Neutrophil (primary cell): ENCODE measurements around the gene TMC3.

Source experiments
- H3K27ac ChIP-seq: fragments of 200-600 bp; sonication (generic); 2 replicates; pipeline ENCODE4 v1.5.1; 2016; ENCODE audit warnings: mild to moderate bottlenecking, moderate library complexity
- H3K27me3 ChIP-seq: fragments of 200-600 bp; sonication (generic); 2 replicates; pipeline ENCODE4 v1.6.0; 2016; ENCODE audit warnings: mild to moderate bottlenecking
- H3K36me3 ChIP-seq: fragments of 200-600 bp; sonication (generic); 2 replicates; pipeline ENCODE4 v1.5.1; 2017
- H3K4me1 ChIP-seq, 2 experiments: fragments of 200-600 bp in 1 of 2; sonication (generic) in 1 of 2; 1 replicate in 1 of 2; 2 replicates in 1 of 2; pipeline versions ENCODE4 v1.5.1 to v1.6.1; 2013 to 2016; ENCODE audit warnings: low read depth in 1 of 2, low read length in 1 of 2, mild to moderate bottlenecking in 1 of 2, moderate library complexity in 1 of 2; ENCODE audit not compliant: control insufficient read depth in 1 of 2, insufficient read depth in 1 of 2
- H3K4me3 ChIP-seq, 2 experiments: fragments of 200-600 bp in 1 of 2; sonication (generic) in 1 of 2; 1 replicate in 1 of 2; 2 replicates in 1 of 2; pipeline ENCODE4 v1.5.1; 2013 to 2016; ENCODE audit warnings: low read depth in 1 of 2, low read length in 1 of 2, mild to moderate bottlenecking in 1 of 2, moderate library complexity in 1 of 2
- H3K9me3 ChIP-seq: fragments of 200-600 bp; sonication (generic); 2 replicates; pipeline ENCODE4 v1.5.1; 2016
- CTCF ChIP-seq: fragments of 200-600 bp; sonication (generic); IDR thresholded peaks from 2 replicates; pipeline ENCODE4 v1.5.1; 2016; ENCODE audit warnings: antibody characterized with exemption

The TMC3 gene

DNA sequence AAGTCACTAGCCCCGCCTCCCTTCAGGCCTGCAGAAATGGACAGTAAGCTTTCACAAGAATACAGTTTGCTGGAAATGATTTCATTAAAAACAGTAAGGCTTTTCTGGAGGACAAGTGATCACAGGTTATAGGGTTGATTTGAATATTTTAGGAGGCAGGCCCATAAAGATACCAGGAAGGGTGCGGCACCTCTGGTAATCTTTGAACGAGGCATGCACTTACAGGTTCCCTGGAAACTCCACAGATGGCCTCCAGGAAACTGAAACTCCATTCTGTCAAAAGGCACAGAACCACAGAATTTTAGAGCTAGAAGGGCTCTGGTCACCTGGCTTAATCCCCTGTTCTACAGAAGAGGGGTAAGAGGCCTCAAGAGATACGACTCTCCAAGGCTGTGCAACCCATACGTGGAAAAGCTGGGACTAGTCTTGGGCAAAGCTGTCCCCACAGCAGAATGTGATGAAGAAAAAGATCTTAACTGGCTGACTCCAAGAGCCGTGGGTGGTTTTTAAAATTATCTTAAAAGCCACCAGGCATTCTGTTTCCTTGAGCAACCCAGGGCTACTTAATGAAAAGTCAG lies 51.2 kb downstream of the TMC3 start:
- no peak for TF ChIP-seq CTCF
- Histone ChIP-seq H3K9me3 (no peaks in the 10 kb centered on the region), H3K27me3 (no peaks in the 10 kb centered on the region), H3K4me1 (peaks cover 49 to 53% of the 10 kb centered on the region in 2 experiments), H3K27ac (no peak overlapping the region), H3K36me3 (peaks cover 31% of the 10 kb centered on the region), H3K4me3 (no peak overlapping the region)

GRCh38 chr15:81321667-81322066 lies 52.3 kb downstream of the TMC3 start:
- no peak overlapping the region for H3K4me3 ChIP-seq
- H3K9me3 ChIP-seq: no peaks in the 10 kb centered on the region
- H3K36me3 ChIP-seq: peaks cover 41% of the 10 kb centered on the region
- TF ChIP-seq CTCF: no peak
- no peaks in the 10 kb centered on the region for H3K27me3 ChIP-seq
- no peak overlapping the region for H3K27ac ChIP-seq
- H3K4me1 ChIP-seq: peaks cover 38 to 42% of the 10 kb centered on the region in 2 experiments

DNA sequence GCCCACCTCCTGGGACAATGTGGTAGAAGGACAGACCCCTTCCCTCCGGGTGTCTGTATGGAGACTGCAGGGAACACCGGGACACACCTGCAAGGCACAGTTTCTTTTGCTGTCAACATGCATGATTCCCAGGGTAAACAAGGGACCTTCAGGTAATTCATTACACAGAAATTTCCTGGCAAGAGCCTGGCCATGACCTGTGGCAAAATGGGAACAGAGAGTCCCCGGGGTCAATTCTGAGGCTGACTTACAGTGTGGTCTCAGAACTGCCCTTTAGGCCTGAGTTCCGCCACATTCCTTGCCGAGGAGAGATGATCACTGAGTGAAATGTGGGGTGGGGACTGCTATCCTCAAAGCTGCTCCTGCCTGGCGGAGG lies 56.4 kb downstream of the TMC3 start:
- Histone ChIP-seq H3K36me3 (peaks cover 81% of the 10 kb centered on the region), H3K9me3 (no peaks in the 10 kb centered on the region), H3K4me1 (peaks cover 12 to 14% of the 10 kb centered on the region in 2 experiments), H3K27me3 (no peaks in the 10 kb centered on the region), H3K4me3 (no peak overlapping the region), H3K27ac (no peak overlapping the region)
- TF ChIP-seq CTCF: no peak

GRCh38 chr15:81316267-81316666 lies 57.7 kb downstream of the TMC3 start:
- Histone ChIP-seq H3K4me1 (peaks cover 23 to 25% of the 10 kb centered on the region in 2 experiments), H3K27ac (peak overlapping the region; percentile 16), H3K36me3 (peaks cover 88% of the 10 kb centered on the region), H3K9me3 (no peaks in the 10 kb centered on the region), H3K4me3 (no peak overlapping the region), H3K27me3 (no peaks in the 10 kb centered on the region)
- TF ChIP-seq CTCF: no peak

DNA sequence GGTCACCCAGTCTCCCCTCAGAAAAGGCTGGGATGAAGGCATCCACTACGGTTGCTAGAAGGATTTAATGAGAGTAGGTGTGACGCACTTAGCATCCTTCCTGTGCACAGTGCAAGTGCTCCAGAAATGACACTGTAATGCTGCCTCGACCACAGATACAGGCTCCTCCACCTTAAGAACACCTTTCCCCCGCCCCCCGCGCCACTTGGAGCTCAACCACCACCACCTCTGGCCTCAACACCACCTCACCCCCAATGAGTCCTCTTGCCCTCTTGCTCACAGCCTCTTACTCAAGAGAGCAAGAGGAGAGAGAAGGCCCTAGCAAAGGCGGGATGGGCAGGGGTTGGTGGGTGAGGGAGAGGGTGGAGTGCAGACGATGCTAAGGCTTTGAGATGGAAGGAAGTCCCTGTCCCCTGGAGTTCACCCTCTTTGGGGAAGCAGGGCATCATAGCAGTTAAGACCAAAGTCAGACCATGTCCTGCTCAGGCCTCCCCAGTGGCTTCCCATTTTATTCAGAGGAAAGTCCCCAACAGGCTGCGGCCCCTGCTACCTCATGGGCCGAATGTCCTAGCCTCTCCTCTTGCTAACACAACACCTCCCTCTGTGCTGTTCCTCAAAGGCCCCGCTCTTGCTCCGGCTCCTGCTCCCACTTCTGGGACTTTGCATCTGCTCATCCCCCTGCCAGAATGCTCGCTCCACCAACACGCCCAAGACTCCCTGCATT lies 58.4 kb downstream of the TMC3 start:
- H3K36me3 ChIP-seq: peaks cover 91% of the 10 kb centered on the region
- H3K9me3 ChIP-seq: no peaks in the 10 kb centered on the region
- no peaks in the 10 kb centered on the region for H3K27me3 ChIP-seq
- H3K4me1 ChIP-seq: peaks cover 28 to 30% of the 10 kb centered on the region in 2 experiments
- no peak for TF ChIP-seq CTCF
- H3K4me3 ChIP-seq: no peak overlapping the region
- no peak overlapping the region for H3K27ac ChIP-seq
